Hepatocyte (in vitro differentiated cells): ENCODE results near the gene IQGAP2. TPM values are rescaled to one million over a fixed set of nuclear protein-coding genes. Genes with fewer than 3 reads are reported as not detected.

Experiments
- DNase-seq: peaks from one replicate; pipeline ENCODE4 v3.0.0-alpha.2; 2016; ENCODE audit warnings: low spot score
- H2AFZ ChIP-seq: fragments of 200-600 bp; sonication (generic); 2 replicates; pipeline ENCODE4 v1.6.0; 2016; ENCODE audit warnings: antibody characterized with exemption, mild to moderate bottlenecking
- H3K27ac ChIP-seq: fragments of 200-600 bp; sonication (generic); 2 replicates; pipeline ENCODE4 v1.5.1; 2016; ENCODE audit warnings: mild to moderate bottlenecking
- H3K27me3 ChIP-seq: fragments of 200-600 bp; sonication (generic); 2 replicates; pipeline ENCODE4 v1.6.1; 2016
- H3K36me3 ChIP-seq: fragments of 200-600 bp; sonication (generic); replicated peaks from 2 replicates; pipeline ENCODE4 v1.5.1; 2016; ENCODE audit warnings: low read depth; ENCODE audit not compliant: insufficient read depth
- H3K4me1 ChIP-seq: fragments of 200-600 bp; sonication (generic); 2 replicates; pipeline ENCODE4 v1.5.1; 2016; ENCODE audit warnings: mild to moderate bottlenecking, moderate library complexity; ENCODE audit not compliant: insufficient read depth
- H3K4me2 ChIP-seq: fragments of 200-600 bp; sonication (generic); 2 replicates; pipeline ENCODE4 v1.6.0; 2016
- H3K4me3 ChIP-seq: fragments of 200-600 bp; sonication (generic); 2 replicates; pipeline ENCODE4 v1.5.1; 2016; ENCODE audit warnings: mild to moderate bottlenecking
- H3K79me2 ChIP-seq: fragments of 200-600 bp; sonication (generic); 2 replicates; pipeline ENCODE4 v1.6.0; 2017; ENCODE audit warnings: mild to moderate bottlenecking
- H3K9me2 ChIP-seq: fragments of 200-600 bp; sonication (generic); replicated peaks from 2 replicates; pipeline ENCODE4 v1.6.0; 2017; ENCODE audit warnings: mild to moderate bottlenecking; ENCODE audit not compliant: insufficient read depth
- H3K9me3 ChIP-seq: fragments of 200-600 bp; sonication (generic); 2 replicates; pipeline ENCODE4 v1.5.1; 2016; ENCODE audit warnings: low read depth, mild to moderate bottlenecking
- H4K20me1 ChIP-seq: fragments of 200-600 bp; sonication (generic); 2 replicates; pipeline ENCODE4 v1.6.0; 2016; ENCODE audit warnings: mild to moderate bottlenecking; ENCODE audit not compliant: insufficient read depth, poor library complexity, severe bottlenecking
- CTCF ChIP-seq: fragments of 200-600 bp; sonication (generic); IDR thresholded peaks from 2 replicates; pipeline ENCODE4 v1.5.1; 2016; ENCODE audit warnings: antibody characterized with exemption, mild to moderate bottlenecking; ENCODE audit not compliant: poor library complexity
- EZH2 ChIP-seq: fragments of 200-600 bp; sonication (generic); IDR thresholded peaks from 2 replicates; pipeline ENCODE4 v1.6.1; 2016; ENCODE audit warnings: antibody characterized with exemption, mild to moderate bottlenecking, borderline replicate concordance
- EZH2phosphoT487 ChIP-seq: fragments of 200-600 bp; sonication (generic); IDR thresholded peaks from one replicate; pipeline ENCODE4 v1.6.1; 2018; ENCODE audit warnings: antibody characterized with exemption, mild to moderate bottlenecking, low read depth, moderate library complexity; ENCODE audit not compliant: unreplicated experiment, severe bottlenecking
- WGBS: methylation state at CpG from one replicate; pipeline ENCODE4 v1.1.6; 2016; ENCODE audit warnings: low lambda C conversion rate; ENCODE audit errors: missing lambda C conversion rate; 5-methylcytosine and 5-hydroxymethylcytosine counted together
- polyA plus RNA-seq: library from polyadenylated mRNA; unstranded; fragments of >200 nt; fragmentation: Nextera tagmentation; extraction: Ambion mirVana; gene quantifications from 2 replicates; pipeline ENCODE4 v1.2.1, GENCODE V29; 2016
- total RNA-seq: library from RNA; depleted of rRNA; stranded (reverse); fragments of >200 nt; gene quantifications from 2 replicates; pipeline ENCODE4 v1.2.3, GENCODE V29; 2014

Gene IQGAP2
- total and polyA plus RNA-seq, 2 experiments from 2014 or later, result 37.2 to 78.9 TPM

DNA sequence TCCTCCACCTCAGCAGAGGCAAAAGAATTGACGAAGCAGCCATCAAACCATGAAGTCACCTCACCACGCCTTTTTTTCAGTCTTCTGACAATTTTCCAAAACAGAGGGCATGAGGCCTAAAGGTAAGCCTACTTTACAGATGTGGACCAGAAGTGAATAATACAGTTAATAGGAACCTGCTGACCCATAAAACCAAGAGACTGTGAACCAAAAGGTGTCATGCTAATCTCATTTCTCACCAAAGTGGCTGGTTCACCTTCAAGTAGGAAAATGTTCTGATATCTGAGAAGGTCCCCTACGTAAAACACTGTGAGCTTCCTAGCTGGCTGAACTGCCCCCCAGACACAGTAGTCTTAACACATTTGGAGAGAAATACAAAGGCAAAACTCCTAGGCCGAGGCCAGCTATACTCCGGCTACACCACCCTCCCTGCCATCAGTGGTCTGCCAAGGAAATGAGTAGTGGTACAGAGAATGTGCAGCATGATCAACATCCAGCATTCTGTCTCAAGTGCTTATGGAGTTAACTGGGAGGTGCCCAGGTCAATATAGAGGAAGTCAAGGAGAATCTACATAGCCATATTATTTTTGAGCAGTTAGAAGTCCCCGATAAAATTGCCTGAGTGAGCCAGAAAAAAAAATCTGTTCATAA, 239.4 kb downstream of the IQGAP2 start:
- no peak overlapping the region for H3K4me2 ChIP-seq
- H3K4me1 ChIP-seq, result no peaks in the 10 kb centered on the region
- TF ChIP-seq EZH2 (no peak), EZH2phosphoT487 (no peak), CTCF (no peak)
- WGBS, result 88% methylated on average over 6 of the region's 6 CpGs
- H3K27ac ChIP-seq, result no peak overlapping the region
- no peaks in the 10 kb centered on the region for H3K9me3 ChIP-seq
- H3K27me3 ChIP-seq, result no peaks in the 10 kb centered on the region
- no peaks in the 10 kb centered on the region for H3K9me2 ChIP-seq
- H3K4me3 ChIP-seq, result no peak overlapping the region
- H3K36me3 ChIP-seq, result no peaks in the 10 kb centered on the region
- no peak for DNase-seq
- no peak overlapping the region for H2AFZ ChIP-seq
- no peaks in the 10 kb centered on the region for H3K79me2 ChIP-seq
- no peaks in the 10 kb centered on the region for H4K20me1 ChIP-seq

DNA sequence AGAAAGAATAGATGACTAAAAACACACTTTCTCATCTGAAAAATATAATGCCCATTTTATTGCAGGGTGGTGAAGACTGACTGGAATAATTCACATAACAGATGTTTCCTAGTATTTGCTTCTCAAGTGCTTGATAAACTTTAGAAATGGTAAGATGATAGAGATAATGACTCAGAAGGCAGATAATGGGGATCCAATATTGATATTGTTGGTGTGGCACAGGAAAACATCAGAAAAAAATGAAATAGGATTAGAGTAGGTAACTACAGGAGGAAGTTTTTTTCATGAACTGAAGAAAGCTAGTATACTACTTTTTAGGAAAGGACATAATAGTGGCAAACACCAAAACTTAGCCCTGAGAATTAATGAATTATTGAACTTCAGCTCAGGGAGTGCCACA, 240.3 kb downstream of the IQGAP2 start:
- Histone ChIP-seq H3K4me1 (no peaks in the 10 kb centered on the region), H4K20me1 (no peaks in the 10 kb centered on the region), H3K9me2 (no peaks in the 10 kb centered on the region), H3K4me3 (no peak overlapping the region), H3K9me3 (peaks cover 2% of the 10 kb centered on the region), H3K36me3 (no peaks in the 10 kb centered on the region), H3K4me2 (no peak overlapping the region), H2AFZ (no peak overlapping the region), H3K27me3 (no peaks in the 10 kb centered on the region), H3K27ac (no peak overlapping the region), H3K79me2 (no peaks in the 10 kb centered on the region)
- DNase-seq, result no peak
- no peak for TF ChIP-seq EZH2
- no peak for TF ChIP-seq CTCF
- TF ChIP-seq EZH2phosphoT487, result no peak

GRCh38 chr5:76649140-76649539, 246.1 kb downstream of the IQGAP2 start:
- TF ChIP-seq CTCF, result no peak
- H4K20me1 ChIP-seq, result no peaks in the 10 kb centered on the region
- no peaks in the 10 kb centered on the region for H3K27me3 ChIP-seq
- no peaks in the 10 kb centered on the region for H3K36me3 ChIP-seq
- DNase-seq, result no peak
- H3K4me3 ChIP-seq, result no peak overlapping the region
- H3K79me2 ChIP-seq, result no peaks in the 10 kb centered on the region
- no peaks in the 10 kb centered on the region for H3K4me1 ChIP-seq
- H3K4me2 ChIP-seq, result no peak overlapping the region
- no peaks in the 10 kb centered on the region for H3K9me2 ChIP-seq
- WGBS, result 94% methylated on average over 2 of the region's 2 CpGs
- no peak overlapping the region for H2AFZ ChIP-seq
- peaks cover 7% of the 10 kb centered on the region for H3K9me3 ChIP-seq
- H3K27ac ChIP-seq, result no peak overlapping the region
